Activated gamma-delta T cell (primary cell): ENCODE data around the gene FOXK2.
"Not testable (repeated sequence)": the region's sequence is repeated elsewhere in the genome, so short reads cannot be mapped to it uniquely, and the experiment has no call there.

Experiments used
- DNase-seq: peaks from one replicate; lab custom pipeline; 2025; lab: John Stamatoyannopoulos, UW

Gene FOXK2

GRCh38 chr17:82495844-82496528 lies 23.5 kb upstream of the FOXK2 start:
- no peak for DNase-seq

GRCh38 chr17:82496529-82497434 lies 22.8 kb upstream of the FOXK2 start:
- peak; percentile 89 for DNase-seq

DNA sequence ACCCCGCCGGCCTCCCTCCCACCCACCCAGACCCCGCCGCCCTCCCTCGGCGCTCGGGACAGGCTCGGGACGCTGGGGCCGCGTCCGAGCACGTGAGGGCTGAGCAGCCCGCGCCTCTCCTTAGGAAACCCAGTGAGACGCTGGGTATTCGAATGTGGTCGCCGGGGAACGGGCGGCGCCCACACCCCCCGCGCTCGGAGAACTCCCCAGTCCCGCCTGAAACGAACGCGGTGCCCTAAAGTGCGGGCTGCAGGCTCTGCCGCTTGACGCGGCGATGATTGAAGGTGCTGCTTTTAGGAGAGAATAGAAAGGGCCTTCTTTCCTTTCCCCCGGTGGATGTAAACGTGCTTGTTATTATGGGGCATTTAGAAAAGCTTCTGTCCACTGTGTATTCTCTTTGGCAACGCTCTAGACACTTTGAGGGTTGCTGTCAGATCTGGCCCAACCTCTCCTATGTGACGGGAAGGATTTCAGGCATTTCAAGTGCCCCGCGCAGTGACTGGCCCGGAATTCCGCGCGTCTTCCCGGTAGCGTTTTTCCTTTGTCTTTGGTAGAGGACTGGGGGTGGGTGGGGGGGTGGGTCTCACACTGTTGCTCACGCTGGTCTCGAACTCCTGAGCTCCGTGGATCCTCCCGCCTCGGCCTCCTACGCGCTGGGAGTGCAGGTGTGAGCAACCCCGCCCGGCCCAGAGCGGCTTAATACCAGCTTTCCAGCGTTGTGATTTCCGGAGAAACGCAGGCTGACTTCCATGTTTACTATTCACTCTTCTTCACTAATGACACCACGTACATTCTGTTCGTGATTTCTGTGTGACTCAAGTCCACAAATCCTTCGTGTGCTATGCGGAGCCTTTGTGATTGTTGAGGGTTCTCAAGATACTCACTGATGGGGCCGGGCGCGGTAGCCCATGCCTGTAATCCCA lies 21.8 kb upstream of the FOXK2 start:
- peak; percentile 55 for DNase-seq

DNA sequence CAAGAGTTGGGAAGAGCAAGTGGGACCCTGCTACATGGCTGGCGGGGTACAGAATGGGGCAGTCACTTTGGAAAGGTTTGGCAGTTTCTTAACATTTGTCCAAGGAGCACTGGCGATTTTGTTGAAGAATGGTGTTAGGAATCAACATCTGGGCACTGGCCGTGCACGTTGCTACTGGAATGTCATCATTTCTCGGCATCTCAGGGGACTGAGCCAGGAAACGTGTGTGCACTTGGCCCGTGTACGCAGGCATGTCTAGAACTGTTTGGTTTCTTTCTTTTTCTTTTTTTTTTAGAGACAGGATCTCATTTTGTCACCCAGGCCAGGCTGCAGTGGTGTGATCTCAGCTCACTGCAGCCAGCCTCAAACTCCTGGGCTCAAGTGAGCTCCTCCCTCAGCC lies 17.3 kb upstream of the FOXK2 start:
- no peak for DNase-seq

- DNase-seq = no peak
Measured at GRCh38 chr17:82503094-82503727, 16.3 kb upstream of the FOXK2 start.

- DNase-seq = no peak
Measured at GRCh38 chr17:82503728-82504308, 15.7 kb upstream of the FOXK2 start.

DNA sequence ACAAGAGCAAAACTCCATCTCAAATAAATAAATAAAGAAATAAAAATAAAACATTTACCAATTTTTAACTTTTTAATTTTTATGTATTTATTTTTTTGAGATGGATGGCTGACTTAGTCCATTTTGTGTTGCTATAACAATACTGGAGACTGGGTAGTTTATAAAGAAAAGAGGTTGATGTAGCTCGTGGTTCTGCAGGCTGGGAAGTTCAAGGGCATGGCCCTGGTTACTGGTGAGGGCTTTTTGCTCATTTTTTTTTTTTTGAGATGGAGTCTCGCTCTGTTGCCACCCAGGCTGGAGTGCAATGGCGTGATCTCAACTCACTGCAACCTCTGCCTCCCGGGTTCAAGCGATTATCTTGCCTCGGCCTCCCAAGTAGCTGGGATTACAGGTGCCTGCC lies 14.2 kb upstream of the FOXK2 start:
- DNase-seq = no peak

DNA sequence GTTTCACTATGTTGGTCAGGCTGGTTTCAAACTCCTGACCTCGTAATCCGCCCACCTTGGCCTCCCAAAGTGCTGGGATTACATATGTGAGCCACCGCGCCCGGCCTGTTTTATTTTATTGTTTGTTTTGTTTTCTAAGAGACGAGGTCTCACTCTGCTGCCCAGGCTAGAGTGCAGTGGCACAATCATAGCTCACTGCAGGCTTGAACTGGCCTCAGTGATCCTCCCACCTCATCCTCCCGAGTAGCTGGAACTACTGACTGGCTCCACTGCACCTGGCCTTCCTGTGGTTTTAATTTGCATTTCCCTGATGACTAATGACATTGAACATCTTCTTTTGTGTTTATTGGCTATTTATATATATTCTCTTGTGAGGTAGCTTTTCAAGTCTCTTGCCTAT lies 13.1 kb upstream of the FOXK2 start:
- DNase-seq = not testable (repeated sequence)

GRCh38 chr17:82507631-82508175 lies 11.8 kb upstream of the FOXK2 start:
- DNase-seq = no peak

GRCh38 chr17:82511642-82512041 lies 7.9 kb upstream of the FOXK2 start:
- DNase-seq = not testable (repeated sequence)

DNA sequence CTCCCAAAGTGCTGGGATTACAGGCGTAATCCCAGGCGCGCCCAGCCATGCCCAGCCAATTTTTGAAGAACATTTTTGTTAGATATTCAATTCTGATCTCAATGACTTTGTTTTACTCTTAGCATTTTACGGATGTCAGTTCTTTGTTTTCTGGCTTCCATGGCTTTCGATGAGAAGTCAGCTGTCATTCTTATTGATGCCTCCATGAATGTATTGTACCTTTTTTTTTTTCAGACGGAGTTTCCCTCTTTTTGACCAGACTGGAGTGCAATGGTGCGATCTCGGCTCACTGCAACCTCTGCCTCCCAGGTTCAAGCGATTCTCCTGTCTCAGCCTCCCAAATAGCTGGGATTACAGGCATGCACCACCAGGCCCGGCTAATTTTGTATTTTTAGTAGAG lies 5.7 kb upstream of the FOXK2 start:
- DNase-seq = not testable (repeated sequence)

DNA sequence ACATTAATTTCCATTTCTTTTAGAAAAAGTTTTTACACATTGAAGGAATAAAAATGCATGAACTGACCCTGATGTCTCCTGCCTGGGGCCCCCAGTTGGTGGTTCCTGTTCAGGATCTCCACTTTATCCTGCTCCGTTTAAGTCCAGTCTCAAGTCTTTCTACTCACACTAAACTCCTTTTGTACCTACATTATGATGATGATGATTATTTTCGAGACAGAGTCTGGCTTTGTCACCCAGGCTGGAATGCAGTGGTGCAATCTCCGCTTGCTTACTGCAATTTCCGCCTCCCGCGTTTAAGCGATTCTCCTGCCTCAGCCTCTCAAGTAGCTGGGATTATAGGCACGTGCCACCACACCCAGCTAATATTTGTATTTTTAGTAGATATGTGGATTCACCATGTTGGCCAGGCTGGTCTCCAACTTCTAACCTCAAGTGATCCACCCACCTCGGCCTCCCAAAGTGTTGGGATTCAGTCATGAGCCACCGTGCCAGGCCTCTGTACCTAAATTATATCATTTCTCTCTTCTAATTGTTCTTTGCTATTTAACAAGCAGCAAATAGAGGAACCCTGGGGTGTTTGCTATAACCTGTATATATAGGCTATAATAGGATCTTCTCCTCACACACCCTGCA lies 2.2 kb upstream of the FOXK2 start:
- no peak for DNase-seq

GRCh38 chr17:82519971-82520903 lies 705 bp downstream of the FOXK2 start:
- no peak for DNase-seq

GRCh38 chr17:82524540-82524939 lies 5.0 kb downstream of the FOXK2 start:
- DNase-seq = no peak

- no peak for DNase-seq
Measured at GRCh38 chr17:82525712-82526111, 6.2 kb downstream of the FOXK2 start.

- DNase-seq = no peak
Measured at GRCh38 chr17:82527898-82528297, 8.4 kb downstream of the FOXK2 start.

- no peak for DNase-seq
Measured at GRCh38 chr17:82528484-82529265, 9.1 kb downstream of the FOXK2 start.

DNA sequence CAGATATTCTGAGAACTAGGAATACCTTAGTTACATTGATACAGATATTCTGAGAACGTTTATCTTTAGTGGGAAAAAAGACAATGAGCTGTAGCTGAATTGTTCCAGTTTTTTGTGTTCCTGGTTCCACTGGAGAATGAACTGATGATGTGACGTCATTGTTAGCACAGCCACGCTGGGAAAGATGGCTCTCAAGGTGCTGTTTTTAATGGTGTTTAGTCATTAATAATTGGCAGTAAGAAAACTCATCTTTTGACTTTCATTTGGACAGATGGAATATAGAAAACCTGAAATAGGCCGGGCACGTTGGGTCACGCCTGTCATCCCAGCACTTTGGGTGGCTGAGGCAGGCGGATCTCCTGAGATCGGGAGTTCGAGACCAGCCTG lies 10.4 kb downstream of the FOXK2 start:
- DNase-seq = no peak
